Activated naive CD4-positive, alpha-beta T cell treated with anti-CD3 and anti-CD28 coated beads, Interleukin-2, amount 50 U/mL, for 72 hours (primary cell): ENCODE results near the gene TTLL3. TPM values are rescaled to one million over a fixed set of nuclear protein-coding genes. Genes with fewer than 3 reads are reported as not detected.
"Not testable (repeated sequence)": the region's sequence is repeated elsewhere in the genome, so short reads cannot be mapped to it uniquely, and the experiment has no call there.

Source experiments
- ATAC-seq, 2 donors: fragments of 150-1000 bp; cut with Tn5 transposase; 2 replicates each; pipeline ENCODE4 v1.10.0; 2021; ENCODE audit warnings: mild to moderate bottlenecking in 2 of 2, moderate library complexity in 2 of 2
- DNase-seq, 2 donors: peaks; one replicate each; pipeline ENCODE4 v3.0.0; 2021 to 2022; ENCODE audit warnings: low spot score in 2 of 2
- H3K27ac Mint-ChIP-seq, 2 donors: one replicate each; pipeline ENCODE4 v1.8.0; 2022; ENCODE audit warnings: mild to moderate bottlenecking in 2 of 2, mixed read lengths in 2 of 2
- H3K36me3 Mint-ChIP-seq, 2 donors: one replicate each; pipeline ENCODE4 v1.8.0; 2022; ENCODE audit warnings: mixed read lengths in 2 of 2
- H3K9me3 Mint-ChIP-seq, 2 donors: one replicate each; pipeline ENCODE4 v1.8.0; 2022; ENCODE audit warnings: mixed read lengths in 2 of 2
- total RNA-seq, 2 donors: library from RNA; stranded (reverse); gene quantifications; one replicate each; pipeline ENCODE4 v1.2.3, GENCODE V29; 2022

Gene TTLL3, protein sequence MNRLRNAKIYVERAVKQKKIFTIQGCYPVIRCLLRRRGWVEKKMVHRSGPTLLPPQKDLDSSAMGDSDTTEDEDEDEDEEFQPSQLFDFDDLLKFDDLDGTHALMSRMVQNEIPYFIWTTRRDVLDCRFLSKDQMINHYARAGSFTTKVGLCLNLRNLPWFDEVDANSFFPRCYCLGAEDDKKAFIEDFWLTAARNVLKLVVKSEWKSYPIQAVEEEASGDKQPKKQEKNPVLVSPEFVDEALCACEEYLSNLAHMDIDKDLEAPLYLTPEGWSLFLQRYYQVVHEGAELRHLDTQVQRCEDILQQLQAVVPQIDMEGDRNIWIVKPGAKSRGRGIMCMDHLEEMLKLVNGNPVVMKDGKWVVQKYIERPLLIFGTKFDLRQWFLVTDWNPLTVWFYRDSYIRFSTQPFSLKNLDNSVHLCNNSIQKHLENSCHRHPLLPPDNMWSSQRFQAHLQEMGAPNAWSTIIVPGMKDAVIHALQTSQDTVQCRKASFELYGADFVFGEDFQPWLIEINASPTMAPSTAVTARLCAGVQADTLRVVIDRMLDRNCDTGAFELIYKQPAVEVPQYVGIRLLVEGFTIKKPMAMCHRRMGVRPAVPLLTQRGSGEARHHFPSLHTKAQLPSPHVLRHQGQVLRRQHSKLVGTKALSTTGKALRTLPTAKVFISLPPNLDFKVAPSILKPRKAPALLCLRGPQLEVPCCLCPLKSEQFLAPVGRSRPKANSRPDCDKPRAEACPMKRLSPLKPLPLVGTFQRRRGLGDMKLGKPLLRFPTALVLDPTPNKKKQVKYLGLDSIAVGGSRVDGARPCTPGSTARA
- 100 to 1,000 TPM in 1 of 2 donors, 10 to 100 TPM in 1; 78.1 to 121 TPM for total RNA-seq

DNA sequence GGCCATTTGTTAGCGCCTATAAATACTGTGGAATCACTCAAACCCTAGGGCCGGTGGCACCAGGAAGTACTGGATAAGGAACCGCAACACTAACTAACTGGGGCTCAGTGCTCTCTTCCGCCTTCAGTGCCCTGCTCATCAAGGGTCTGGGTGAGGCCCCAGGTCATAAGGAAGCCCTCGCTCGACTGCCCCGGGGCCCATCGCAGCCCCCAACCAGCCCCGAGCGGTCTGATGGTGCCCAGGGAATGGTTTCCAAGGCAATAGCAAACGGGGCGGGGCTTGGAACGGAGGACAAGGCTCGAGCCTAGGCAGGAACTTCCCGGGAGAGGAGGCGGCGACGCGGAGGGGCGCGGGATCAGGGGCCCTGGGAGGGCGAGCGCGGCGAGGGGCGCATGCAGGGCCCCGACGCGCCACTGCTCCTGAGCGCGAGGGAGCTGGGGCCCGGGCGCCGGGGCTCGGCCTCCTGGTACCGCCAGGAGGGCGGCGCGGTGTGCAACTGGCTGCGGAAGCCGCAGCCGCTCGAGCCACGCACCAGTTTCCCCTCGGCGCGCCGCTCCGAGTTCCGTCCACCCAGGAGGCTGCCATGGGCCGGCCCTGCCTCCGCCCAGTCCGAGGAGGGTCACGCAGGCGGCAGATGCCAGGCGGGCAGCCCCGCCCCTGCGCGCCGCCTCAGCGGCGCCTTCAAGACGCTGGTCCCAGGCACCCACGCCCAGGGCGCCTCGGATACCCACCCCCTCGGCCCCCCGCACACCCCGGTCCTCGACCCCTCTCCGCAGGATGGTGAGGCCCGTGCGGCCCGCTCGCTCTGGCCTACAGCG, at the start of gene TTLL3:
TTLL3 (plus strand) TSS at position 648 of the 818 bp plus-strand sequence. CDS start 400 bp downstream, outside the sequence.
- Mint-ChIP-seq H3K9me3 (no peaks in the 10 kb centered on the region), H3K36me3 (peaks cover 9 to 19% of the 10 kb centered on the region in 2 donors), H3K27ac (peak within 1 kb of the TSS; percentile 90 to 92)
- ATAC-seq (peak; percentile 31 to 54), DNase-seq (peak in 1 of 2 donors; percentile 39)

DNA sequence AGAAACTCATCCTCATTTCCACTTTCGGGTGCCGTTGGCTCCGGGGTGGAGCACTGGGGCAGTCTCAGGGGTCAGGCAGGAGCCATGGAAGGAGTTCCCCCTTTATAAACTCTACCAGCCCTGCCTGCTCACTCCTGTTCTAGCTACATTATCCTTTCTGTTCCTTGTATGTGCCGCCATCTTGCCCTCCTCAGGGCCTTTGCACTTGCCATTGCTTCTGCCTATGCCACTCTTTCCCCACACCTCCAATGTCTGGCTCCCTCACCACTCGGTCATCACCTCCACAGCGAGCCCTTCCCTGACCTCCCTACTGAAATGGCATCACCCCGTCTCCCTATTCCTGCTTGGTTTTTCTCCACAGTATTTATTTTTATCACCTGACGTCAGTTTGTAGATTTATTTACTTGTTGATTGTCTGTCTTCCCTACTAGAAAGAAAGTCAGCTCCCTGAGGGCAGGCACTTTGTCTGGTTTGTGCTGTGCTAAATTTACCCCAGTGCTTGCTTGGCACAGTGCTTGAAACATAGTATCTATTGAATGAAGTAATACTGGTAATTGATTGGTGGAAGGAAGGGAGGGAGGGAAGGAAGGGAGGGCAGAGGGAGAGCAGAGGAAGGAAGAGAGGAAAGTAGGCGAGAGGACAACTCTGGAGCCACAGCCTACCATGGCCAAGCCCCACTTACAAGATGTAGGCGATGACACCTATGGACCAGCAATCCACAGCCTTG, 49.1 kb upstream of the TTLL3 start:
- Mint-ChIP-seq H3K27ac (peak overlapping the region; percentile 2 to 62), H3K36me3 (peaks cover 26 to 31% of the 10 kb centered on the region in 2 donors), H3K9me3 (no peaks in the 10 kb centered on the region)
- ATAC-seq (no peak), DNase-seq (no peak)

DNA sequence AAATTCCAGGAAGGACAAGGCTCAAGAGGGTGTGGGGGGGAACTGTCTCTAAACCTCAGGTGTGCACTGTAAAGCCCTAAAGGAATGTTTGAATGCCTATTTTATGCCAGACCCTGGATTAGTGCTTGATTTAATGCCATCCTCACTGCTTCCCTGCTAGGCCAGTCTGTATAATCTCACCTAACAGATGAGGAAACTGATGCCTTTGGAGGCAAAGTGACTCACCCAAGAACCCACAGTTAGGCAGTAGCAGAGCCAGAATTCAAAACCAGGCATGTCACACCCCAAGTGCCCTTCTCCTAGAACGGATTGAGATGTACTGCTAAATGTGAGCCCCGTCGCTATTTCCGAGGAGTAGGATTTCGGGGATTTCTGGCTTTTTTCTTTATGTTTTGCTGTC, 48.1 kb upstream of the TTLL3 start:
- Mint-ChIP-seq H3K9me3 (no peaks in the 10 kb centered on the region), H3K36me3 (peaks cover 18 to 31% of the 10 kb centered on the region in 2 donors), H3K27ac (no peak overlapping the region)
- ATAC-seq (peak in 1 of 2 donors; percentile 65), DNase-seq (no peak)

DNA sequence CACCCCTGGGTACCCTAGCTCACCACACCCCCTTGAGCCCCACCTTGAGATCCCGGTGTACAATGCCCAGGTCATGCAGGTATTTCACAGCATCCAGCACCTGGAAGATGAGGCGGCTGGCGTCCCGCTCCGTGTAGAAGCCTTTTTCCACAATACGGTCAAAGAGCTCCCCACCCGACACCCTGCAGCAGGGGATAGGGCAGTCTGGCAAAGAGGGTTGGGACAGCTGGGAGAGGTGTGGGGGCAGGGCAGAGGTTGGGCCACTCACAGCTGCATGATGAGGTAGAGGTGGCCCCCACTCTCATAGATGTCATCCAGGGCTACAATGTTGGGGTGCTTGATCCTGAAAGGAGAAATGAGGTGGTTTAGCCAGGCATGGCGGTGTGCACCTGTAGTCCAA, 47.2 kb upstream of the TTLL3 start:
- no peaks in the 10 kb centered on the region for H3K9me3 Mint-ChIP-seq
- no peak for DNase-seq
- ATAC-seq, result no peak
- H3K36me3 Mint-ChIP-seq, result peaks cover 18 to 31% of the 10 kb centered on the region in 2 donors
- peak overlapping the region in 1 of 2 donors; percentile 83 for H3K27ac Mint-ChIP-seq

DNA sequence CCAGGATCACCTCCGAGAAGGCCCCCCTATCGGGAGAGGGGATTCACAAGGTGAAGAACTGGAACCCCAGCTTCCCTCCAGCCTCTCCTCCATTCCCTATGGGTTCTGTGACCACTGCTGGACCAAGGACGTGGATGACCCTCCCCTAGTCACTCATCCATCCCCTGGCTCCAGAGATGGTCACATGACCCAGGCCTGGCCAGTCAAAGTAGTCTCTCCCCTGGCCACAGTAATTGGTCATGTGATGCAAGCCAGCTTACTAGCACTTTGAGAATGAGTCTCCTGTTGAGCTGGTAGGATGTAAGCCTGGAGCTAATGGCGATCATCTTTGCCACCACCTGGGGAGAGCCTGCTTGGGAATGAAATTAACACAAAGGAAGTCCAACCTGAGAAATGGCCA, 44.2 kb upstream of the TTLL3 start:
- peak overlapping the region in 1 of 2 donors; percentile 36 for H3K27ac Mint-ChIP-seq
- H3K36me3 Mint-ChIP-seq, result peaks cover 11 to 12% of the 10 kb centered on the region in 2 donors
- ATAC-seq (no peak), DNase-seq (no peak)
- H3K9me3 Mint-ChIP-seq, result no peaks in the 10 kb centered on the region

DNA sequence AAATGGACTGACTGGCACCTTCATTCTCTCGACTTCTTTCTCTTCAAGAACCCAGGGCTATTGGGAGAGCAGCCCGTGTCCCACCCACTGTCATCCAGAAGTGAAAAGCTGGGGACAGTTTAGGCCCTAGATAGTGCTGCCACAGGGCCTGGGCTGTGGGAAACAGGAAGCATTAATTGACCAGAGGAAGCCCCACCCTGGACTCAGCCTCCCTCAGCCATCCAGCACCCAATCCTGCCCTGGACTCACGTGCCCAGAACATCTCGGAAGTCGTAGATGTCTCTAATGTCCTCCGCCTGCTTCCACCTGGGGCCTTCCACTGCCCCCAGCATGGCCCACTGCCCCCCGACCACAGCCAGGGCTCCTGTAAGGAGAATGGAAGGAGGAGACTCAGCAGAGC, 42.6 kb upstream of the TTLL3 start:
- ATAC-seq (no peak), DNase-seq (no peak)
- peak overlapping the region in 1 of 2 donors; percentile 65 for H3K27ac Mint-ChIP-seq
- H3K36me3 Mint-ChIP-seq, result peaks cover 7 to 8% of the 10 kb centered on the region in 2 donors
- H3K9me3 Mint-ChIP-seq, result no peaks in the 10 kb centered on the region

DNA sequence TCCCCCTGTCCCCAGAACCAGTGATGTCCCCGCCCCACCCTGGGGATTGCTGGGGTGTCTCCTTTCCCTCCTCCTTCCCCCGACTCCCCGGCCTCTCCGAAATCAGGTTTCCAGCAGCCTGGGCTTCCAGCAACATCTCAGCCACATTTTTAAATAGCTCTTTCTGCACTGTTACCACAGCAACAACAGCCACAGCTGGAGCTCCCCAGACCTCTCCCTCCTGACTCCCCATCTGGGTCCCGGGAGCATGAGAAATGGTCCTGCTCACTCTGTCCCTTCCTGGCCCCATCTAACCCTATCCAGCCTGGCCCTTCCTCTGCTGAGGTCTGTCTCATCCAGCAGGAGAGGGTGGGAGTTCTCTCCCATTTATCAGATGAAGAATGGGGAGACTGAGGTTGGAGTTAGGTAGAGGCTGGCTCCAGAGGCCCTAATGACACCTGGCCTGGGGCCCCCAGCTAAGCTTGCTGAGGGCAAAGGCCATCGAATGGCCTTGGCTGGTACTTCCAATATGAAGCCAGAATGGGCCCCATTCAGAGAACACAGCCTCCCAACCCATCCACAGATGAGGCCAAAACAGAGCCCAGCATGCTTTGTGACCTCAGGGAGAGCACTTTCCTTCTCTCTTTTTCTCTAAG, 41.8 kb upstream of the TTLL3 start:
- Mint-ChIP-seq H3K36me3 (peaks cover 7 to 8% of the 10 kb centered on the region in 2 donors), H3K27ac (peak overlapping the region; percentile 65 to 81)
- no peak for ATAC-seq

DNA sequence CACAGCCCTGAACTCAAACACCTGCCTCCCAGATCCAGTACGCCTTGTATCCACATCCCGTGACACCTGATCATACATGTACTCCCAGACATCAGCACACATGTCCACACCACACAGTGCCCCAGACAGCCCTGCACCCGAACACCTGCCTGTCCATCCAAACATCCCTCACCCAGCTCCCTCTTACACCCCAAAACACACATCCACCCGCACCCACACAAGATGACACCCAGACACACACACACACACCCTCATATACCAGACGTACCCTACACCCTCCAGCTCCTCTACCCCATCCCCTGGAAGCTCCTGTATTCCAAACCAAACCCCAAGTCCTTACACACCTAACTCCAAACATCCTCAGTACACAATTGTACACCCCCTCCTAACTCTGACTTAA, 41.0 kb upstream of the TTLL3 start:
- no peak for DNase-seq
- peaks cover 7 to 8% of the 10 kb centered on the region in 2 donors for H3K36me3 Mint-ChIP-seq
- no peak for ATAC-seq
- H3K9me3 Mint-ChIP-seq, result no peaks in the 10 kb centered on the region
- H3K27ac Mint-ChIP-seq, result peak overlapping the region; percentile 18 to 42

More for the DNA sequence above, 41.8 kb upstream of the TTLL3 start:
- no peaks in the 10 kb centered on the region for H3K9me3 Mint-ChIP-seq
- DNase-seq, result no peak

DNA sequence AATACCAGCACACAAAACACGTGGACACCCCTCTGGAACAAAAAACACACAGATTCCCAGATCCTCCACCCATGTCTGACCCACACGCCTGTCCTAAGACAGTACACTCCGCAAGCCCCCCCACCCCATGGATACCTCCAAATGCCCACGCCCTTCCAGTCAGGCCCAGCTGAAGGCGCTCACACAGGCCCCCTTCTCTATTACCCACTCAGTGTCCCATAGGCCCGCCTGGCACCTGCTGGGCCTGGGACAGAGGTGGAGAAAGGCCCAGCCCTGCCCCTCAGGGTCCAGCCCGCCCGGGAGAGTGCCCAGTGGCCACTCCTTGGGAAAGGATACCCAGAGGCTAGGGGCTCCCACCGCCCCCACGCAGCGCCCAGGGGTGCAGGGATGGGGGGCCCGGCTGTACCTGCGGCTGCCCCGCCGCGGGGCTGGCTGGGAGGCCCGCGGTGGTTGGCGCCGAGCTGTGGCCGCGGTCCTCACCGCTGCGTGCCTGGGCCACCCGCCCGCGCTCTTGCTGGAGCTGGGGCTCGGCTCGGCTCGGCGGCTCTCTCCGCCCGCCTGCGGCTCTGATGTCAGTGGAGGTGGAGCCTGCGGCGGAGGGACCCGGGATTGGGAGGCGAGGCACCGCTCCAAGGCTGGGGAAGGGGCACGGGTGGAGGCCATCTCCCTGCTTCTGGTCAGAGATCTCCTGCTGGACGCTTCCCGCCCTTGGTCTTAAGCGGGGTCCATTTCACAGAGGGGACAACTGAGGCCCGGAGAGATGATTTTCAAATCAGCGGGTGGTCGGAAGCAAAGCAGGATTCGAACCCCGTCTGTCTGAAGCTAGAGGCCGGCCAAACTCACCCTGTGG, 40.4 kb upstream of the TTLL3 start, which contains the start of gene CAMK1:
CAMK1 (minus strand) TSS at position 522 of the 850 bp plus-strand sequence. CDS start 2,198 bp downstream, outside the sequence.
- Mint-ChIP-seq H3K27ac (peak within 1 kb of the TSS; percentile 42 to 44), H3K9me3 (no peaks in the 10 kb centered on the region), H3K36me3 (peaks cover 7 to 8% of the 10 kb centered on the region in 2 donors)
- DNase-seq (peak; percentile 73 to 75), ATAC-seq (peak; percentile 93 to 96)

DNA sequence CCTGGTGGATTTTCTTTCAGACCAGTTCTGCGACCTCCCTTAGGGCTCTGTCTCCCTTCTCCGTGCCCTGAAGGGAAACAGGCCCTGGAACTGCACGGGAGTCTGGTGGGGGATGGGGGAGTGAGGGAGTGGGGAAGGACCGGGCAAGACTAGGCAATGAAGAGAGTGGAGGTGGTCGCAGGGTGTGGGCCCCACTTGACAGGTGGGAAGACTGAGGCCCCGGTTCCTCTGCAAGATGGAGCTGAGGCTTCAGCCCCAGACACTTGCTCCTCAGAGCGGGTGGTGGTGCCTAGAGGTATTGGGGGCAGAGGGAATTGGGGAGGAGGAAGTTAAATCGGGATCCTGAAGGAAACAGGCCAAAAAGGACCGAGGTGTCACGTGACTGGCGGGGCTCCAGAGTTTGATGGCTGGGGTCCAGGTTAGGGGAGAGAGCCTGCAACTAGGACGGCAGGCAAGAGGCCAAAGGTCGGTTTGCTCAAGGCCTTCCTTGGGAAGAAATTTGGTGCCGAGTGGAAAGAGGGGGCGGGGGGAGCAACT, 39.7 kb upstream of the TTLL3 start:
- Mint-ChIP-seq H3K36me3 (peaks cover under 1 to 8% of the 10 kb centered on the region in 2 donors), H3K27ac (peak overlapping the region; percentile 42 to 44), H3K9me3 (no peaks in the 10 kb centered on the region)
- DNase-seq (no peak), ATAC-seq (no peak)

DNA sequence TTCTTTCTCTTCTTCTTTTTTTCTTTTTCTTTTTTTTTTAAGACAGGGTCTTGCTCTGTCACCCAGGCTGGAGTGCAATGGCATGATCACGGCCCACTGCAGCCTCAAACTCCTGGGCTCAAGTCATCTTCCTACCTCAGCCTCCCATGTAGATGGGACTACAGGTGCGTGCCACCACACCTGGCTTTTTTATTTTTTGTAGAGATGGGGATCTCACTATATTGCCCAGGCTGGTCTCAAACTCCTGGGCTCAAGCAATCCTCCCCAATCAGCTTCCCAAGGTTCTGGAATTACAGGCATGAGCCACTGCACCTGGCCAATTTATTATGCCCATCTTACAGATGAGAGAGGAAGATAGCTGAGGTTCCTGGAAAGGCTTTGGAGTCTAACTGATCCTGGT, 39.1 kb upstream of the TTLL3 start:
- ATAC-seq, H3K9me3 Mint-ChIP-seq, DNase-seq, H3K36me3 Mint-ChIP-seq: not testable (repeated sequence)
- H3K27ac Mint-ChIP-seq, result peak overlapping the region in 1 of 2 donors; percentile 42

DNA sequence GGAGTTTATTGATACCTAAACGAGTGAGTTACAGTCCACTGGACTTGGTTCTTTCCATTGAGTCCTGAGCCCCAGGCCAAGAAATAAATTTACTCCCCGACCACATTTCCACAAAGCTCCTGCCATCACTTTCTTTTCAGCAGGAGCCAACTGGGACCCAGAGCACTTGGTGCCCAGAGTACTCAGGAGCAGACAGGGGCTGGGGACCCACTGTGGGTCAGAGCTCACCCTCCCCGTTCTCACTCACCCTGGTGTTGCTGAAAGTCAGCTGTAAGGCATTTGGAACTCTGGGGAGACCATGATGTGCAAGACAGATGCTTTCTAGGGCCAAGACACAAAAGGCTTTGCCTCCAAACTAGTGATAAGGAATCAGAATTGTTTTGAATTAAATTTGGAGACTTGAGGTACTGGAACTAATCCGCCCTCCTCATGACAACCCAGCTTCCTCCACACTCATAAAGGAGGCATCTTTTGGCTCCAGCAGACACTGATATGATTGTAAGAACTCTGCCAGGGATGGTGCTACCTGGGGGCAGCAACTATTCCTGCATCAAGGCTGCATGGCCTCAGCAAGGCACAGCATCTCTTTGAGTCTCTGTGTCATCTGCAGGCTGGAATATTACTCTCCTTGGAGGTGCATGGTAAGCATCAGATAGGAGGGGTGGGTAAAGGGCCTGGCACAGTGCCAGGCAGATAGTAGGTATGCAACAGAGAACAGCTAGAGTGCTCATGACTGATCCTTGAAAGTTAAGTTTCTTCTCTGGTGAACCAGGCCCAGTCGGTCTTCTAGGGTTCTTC, 33.0 kb upstream of the TTLL3 start:
- ATAC-seq, result no peak
- no peak for DNase-seq

DNA sequence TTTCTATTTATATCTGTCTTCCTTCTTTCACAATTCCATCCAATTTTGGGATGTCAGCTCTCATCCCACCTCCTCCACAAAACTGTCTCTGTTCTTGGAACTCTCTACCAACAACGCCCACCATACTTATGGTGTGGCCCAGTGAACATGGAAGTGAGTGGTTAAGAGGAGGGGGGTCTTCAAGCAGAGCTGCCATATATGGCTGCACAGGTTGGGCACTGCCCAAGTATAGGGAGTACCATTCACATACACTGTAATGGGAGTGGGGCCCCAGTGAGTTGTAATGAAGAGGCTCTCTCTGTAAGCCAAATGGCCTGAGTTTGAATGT, 32.4 kb upstream of the TTLL3 start:
- ATAC-seq (peak; percentile 16 to 51), DNase-seq (no peak)
- peaks cover 0 to 3% of the 10 kb centered on the region in 2 donors for H3K9me3 Mint-ChIP-seq
- H3K27ac Mint-ChIP-seq, result peak overlapping the region; percentile 95 to 98
- peaks cover 16 to 26% of the 10 kb centered on the region in 2 donors for H3K36me3 Mint-ChIP-seq

More for the DNA sequence above, 33.0 kb upstream of the TTLL3 start:
- H3K9me3 Mint-ChIP-seq, result peaks cover 0 to 3% of the 10 kb centered on the region in 2 donors
- H3K36me3 Mint-ChIP-seq, result peaks cover 11 to 22% of the 10 kb centered on the region in 2 donors
- H3K27ac Mint-ChIP-seq, result peak overlapping the region; percentile 95 to 98
